K562 (cell line): ENCODE results near the gene MBD5. TPM values are rescaled to one million over a fixed set of nuclear protein-coding genes. Genes with fewer than 3 reads are reported as not detected.

Source experiments
- ATAC-seq: fragments of 200-7000 bp; cut with Tn5 transposase; 3 replicates; pipeline ENCODE4 v1.9.1; 2020; ENCODE audit warnings: moderate library complexity
- BruUV-seq: library from RNA; stranded (reverse); fragments of 400-500 nt; replicated peaks from 2 replicates; lab custom pipeline; 2021; lab: Mats Ljungman, UMichigan
- CTCF ChIA-PET: fragments of 300-600 bp; formaldehyde crosslinking; extraction: SDS; loops from one replicate; lab custom pipeline; 2021; ENCODE audit warnings: low intra/inter-chr PET ratio; lab: Yijun Ruan, JAX
- POLR2A ChIA-PET: fragments of 300-600, 350-650 bp; sonication (Branson Sonifier 250); formaldehyde crosslinking; extraction: SDS; loops from one replicate; lab custom pipeline; 2021; ENCODE audit warnings: antibody characterized with exemption, inconsistent platforms; lab: Yijun Ruan, JAX
- DNase-seq, 4 experiments: peaks; one replicate each; pipeline versions ENCODE4 v3.0.0 to v3.0.0-alpha.2; 2011 to 2018; ENCODE audit warnings: low spot score in 3 of 4, mixed read lengths in 3 of 4; ENCODE audit errors: extremely low read depth in 1 of 4
- FAIRE-seq: peaks from 2 replicates; lab custom pipeline; 2011; peaks lifted over from hg19 to GRCh38; lab: Jason Lieb, UNC
- H2AFZ ChIP-seq: 2 replicates; pipeline ENCODE4 v1.6.0; 2011; ENCODE audit warnings: low read depth, low read length, control low read depth, inconsistent platforms
- H3K27ac ChIP-seq: fragments of 200-600 bp; 3 replicates; pipeline ENCODE4 v1.8.0; 2011; ENCODE audit warnings: low read depth, mild to moderate bottlenecking, control low read depth, inconsistent platforms, low read length, moderate library complexity, mixed read lengths; ENCODE audit errors: extremely low read depth
- H3K27me3 ChIP-seq, 2 experiments: fragments of 300-600 bp in 1 of 2; 2 replicates in 1 of 2; 3 replicates in 1 of 2; pipeline versions ENCODE4 v1.6.0 to v1.8.0; 2011; ENCODE audit warnings: inconsistent platforms in 2 of 2, low read length in 2 of 2, mild to moderate bottlenecking in 1 of 2, mixed read lengths in 1 of 2, moderate library complexity in 1 of 2; ENCODE audit not compliant: control insufficient read depth in 2 of 2, insufficient read depth in 2 of 2
- H3K36me3 ChIP-seq: fragments of 300-600 bp; 3 replicates; pipeline ENCODE4 v1.8.0; 2011; ENCODE audit warnings: mild to moderate bottlenecking, low read length, inconsistent platforms; ENCODE audit not compliant: control insufficient read depth, insufficient read depth
- H3K4me1 ChIP-seq, 2 experiments: fragments of 200-600 bp in 1 of 2; replicated peaks in 1 of 2; 2 replicates in 1 of 2; 3 replicates in 1 of 2; pipeline versions ENCODE4 v1.5.1 to v1.8.0; 2011; ENCODE audit warnings: inconsistent platforms in 2 of 2, low read length in 2 of 2, mild to moderate bottlenecking in 1 of 2, mixed read lengths in 1 of 2, moderate library complexity in 1 of 2; ENCODE audit not compliant: control insufficient read depth in 2 of 2, insufficient read depth in 2 of 2
- H3K4me2 ChIP-seq: 2 replicates; pipeline ENCODE4 v1.6.1; 2011; ENCODE audit warnings: low read length, control low read depth, inconsistent platforms, mixed read lengths; ENCODE audit not compliant: insufficient read depth
- H3K4me3 ChIP-seq: fragments of 200-600 bp; sonication (generic), shearing (Covaris generic); 2 replicates; pipeline ENCODE4 v1.5.1; 2016; ENCODE audit warnings: control low read depth, inconsistent platforms
- H3K79me2 ChIP-seq: fragments of 200-600 bp; 3 replicates; pipeline ENCODE4 v1.8.0; 2011; ENCODE audit warnings: low read length, inconsistent platforms; ENCODE audit not compliant: control insufficient read depth, insufficient read depth
- H3K9ac ChIP-seq, 2 experiments: 2 replicates each; pipeline versions ENCODE4 v1.6.0 to v1.6.1; 2011; ENCODE audit warnings: low read depth in 2 of 2, low read length in 2 of 2, control low read depth in 1 of 2, inconsistent platforms in 1 of 2, mild to moderate bottlenecking in 1 of 2, mixed read lengths in 1 of 2; ENCODE audit not compliant: insufficient read depth in 1 of 2
- H3K9me1 ChIP-seq: one replicate; pipeline ENCODE4 v1.6.0; 2011; ENCODE audit warnings: inconsistent platforms, mild to moderate bottlenecking, low read length, moderate library complexity; ENCODE audit not compliant: control insufficient read depth, insufficient read depth
- H3K9me3 ChIP-seq: replicated peaks from 2 replicates; pipeline ENCODE4 v1.5.1; 2011; ENCODE audit warnings: low read depth, low read length, inconsistent platforms; ENCODE audit not compliant: control insufficient read depth, insufficient read depth
- H4K20me1 ChIP-seq: replicated peaks from 2 replicates; pipeline ENCODE4 v1.6.1; 2011; ENCODE audit warnings: low read length, inconsistent platforms, mixed read lengths; ENCODE audit not compliant: control insufficient read depth, insufficient read depth
- KDM5B ChIP-seq: fragments of 200-600 bp; sonication (generic); IDR thresholded peaks from 2 replicates; pipeline ENCODE4 v1.6.1; 2012; ENCODE audit warnings: low read depth, mild to moderate bottlenecking, moderate library complexity, low read length, control low read depth, inconsistent platforms; ENCODE audit not compliant: insufficient replicate concordance
- PHF8 ChIP-seq: fragments of 200-600 bp; sonication (generic); IDR thresholded peaks from 2 replicates; pipeline ENCODE4 v1.6.1; 2012; ENCODE audit warnings: mixed run types, mild to moderate bottlenecking, inconsistent platforms, low read length, moderate library complexity, borderline replicate concordance
- TBL1XR1 ChIP-seq, 2 experiments: IDR thresholded peaks; 2 replicates each; pipeline ENCODE4 v1.6.1; 2012; ENCODE audit warnings: improper control_type of control experiment in 2 of 2, low read length in 2 of 2, mild to moderate bottlenecking in 1 of 2
- ZFP36 ChIP-seq: fragments of 150-350 bp; IDR thresholded peaks from 2 replicates; pipeline ENCODE4 v1.6.1; 2018; ENCODE audit warnings: low read length, low read depth; ENCODE audit not compliant: partially characterized antibody
- ZNF274 ChIP-seq: IDR thresholded peaks from 2 replicates; pipeline ENCODE4 v1.6.1; 2011; ENCODE audit warnings: low read depth, mild to moderate bottlenecking, low read length, moderate library complexity, borderline replicate concordance
- in situ Hi-C: fragments of 300-500 bp; cut with MboI; formaldehyde crosslinking; loops from 4 replicates; pipeline ENCODE4 v1.15.0; 2018; ENCODE audit warnings: inconsistent platforms, mixed read lengths
- intact Hi-C: fragments of 100-400 bp; cut with micrococcal nuclease; formaldehyde crosslinking; loops from 2 replicates; pipeline ENCODE4 v1.14.2; 2022
- polyA plus RNA-seq, 8 experiments: library from polyadenylated mRNA; depleted of rRNA in 4 of 8; stranded (reverse) in 5 of 8; unstranded in 3 of 8; fragments of >200 nt; fragmentation: Nextera tagmentation in 2 of 8; fragmentation: Illumina TruSeq in 1 of 8; extraction: Ambion mirVana in 2 of 8; extraction: Trizol in 1 of 8; gene quantifications; 2 replicates each; pipeline versions ENCODE4 v1.2.1 to v1.2.3, GENCODE V29; 2011 to 2014; ENCODE audit warnings: inconsistent platforms in 1 of 8, missing spikeins in 1 of 8
- total RNA-seq, 7 experiments: library from RNA; depleted of rRNA in 6 of 7; stranded (reverse); fragments of >200 nt in 6 of 7; fragmentation: Illumina TruSeq in 2 of 7; extraction: Trizol in 2 of 7; gene quantifications; 2 replicates each; pipeline versions ENCODE4 v1.2.1 to v1.2.3, GENCODE V29; 2011 to 2021; ENCODE audit warnings: low replicate concordance in 1 of 7
- TF ChIP-seq, protein P1 (sequence below): sonication (generic); formaldehyde crosslinking; IDR thresholded peaks from 2 replicates; pipeline ENCODE4 v1.8.1; 2023; ENCODE audit warnings: mild to moderate bottlenecking, missing genetic modification reagents
- TF ChIP-seq, protein P2 (sequence below): fragments of 250-450 bp; sonication (Bioruptor Pico); IDR thresholded peaks from 2 replicates; pipeline ENCODE4 v1.4.0; 2020
- TF ChIP-seq, protein P3 (sequence below): fragments of 250-450 bp; sonication (Bioruptor Pico); IDR thresholded peaks from 2 replicates; pipeline ENCODE4 v1.8.0; 2022; ENCODE audit warnings: inconsistent platforms, mild to moderate bottlenecking, moderate library complexity, borderline replicate concordance
- TF ChIP-seq, protein P4 (sequence below): fragments of 250-450 bp; sonication (Bioruptor Pico); IDR thresholded peaks from 2 replicates; pipeline ENCODE4 v1.4.0; 2020
- TF ChIP-seq, protein P5 (sequence below): fragments of 250-450 bp; sonication (Bioruptor Pico); IDR thresholded peaks from 2 replicates; pipeline ENCODE4 v1.5.0; 2021

MBD5 gene
- total and polyA plus RNA-seq, 9 of the 15 experiments (the other 6 are each of a cell fraction or from before 2014, with no cell fraction given) = 3.4 to 14.5 (median 9.0) TPM

DNA sequence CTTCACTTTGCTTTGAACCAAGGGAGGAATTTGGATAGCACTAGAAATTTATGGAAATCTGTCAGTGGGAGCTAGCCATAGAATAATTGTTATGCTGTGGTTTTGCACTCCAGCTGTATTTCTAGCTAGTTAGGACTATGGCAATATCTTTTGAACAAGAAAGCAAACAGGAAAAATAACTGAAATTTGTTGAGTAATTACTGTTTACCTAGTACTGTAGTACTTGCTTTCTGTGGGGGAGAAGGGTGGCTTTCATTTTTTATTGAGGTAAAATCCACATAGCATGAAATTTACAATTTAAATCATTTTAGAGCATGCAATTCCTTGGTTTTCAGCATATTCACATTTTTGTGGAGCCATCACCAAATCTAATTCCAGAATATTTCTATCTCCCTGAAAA lies 28.4 kb downstream of the MBD5 start:
- DNase-seq (no peak), FAIRE-seq (no peak), ATAC-seq (no peak)
- H3K4me2 ChIP-seq = no peak overlapping the region
- no peak overlapping the region for H2AFZ ChIP-seq
- ChIA-PET POLR2A (interaction anchor here (1.6 kb wide), 1 partner anchor 17 kb away, joined by 4 read pairs; no protein-coding TSS in a partner anchor), CTCF (no interaction called here)
- no peak overlapping the region for H3K9ac ChIP-seq
- H3K9me3 ChIP-seq = no peaks in the 10 kb centered on the region
- no TSS peak for BruUV-seq
- H3K79me2 ChIP-seq = no peaks in the 10 kb centered on the region; the same call in 2 of the 3 replicates
- H3K9me1 ChIP-seq = no peaks in the 10 kb centered on the region
- H3K27me3 ChIP-seq = no peaks in the 10 kb centered on the region
- intact Hi-C loops (no loop called here), in situ Hi-C loops (no loop called here)
- peaks cover 0 to 6% of the 10 kb centered on the region in 2 experiments; a peak in 1 of 5 replicates for H3K4me1 ChIP-seq
- no peaks in the 10 kb centered on the region for H4K20me1 ChIP-seq
- no peaks in the 10 kb centered on the region for H3K36me3 ChIP-seq
- H3K27ac ChIP-seq = no peak overlapping the region
- H3K4me3 ChIP-seq = no peak overlapping the region
- TF ChIP-seq PHF8 (no peak), TBL1XR1 (IDR thresholded peaks at IDR 0.05; ENCODE audit: low read length in 2 of 2) (no peak), ZNF274 (no peak), ZFP36 (no peak), KDM5B (no peak)
- TF ChIP-seq, protein P1, sequence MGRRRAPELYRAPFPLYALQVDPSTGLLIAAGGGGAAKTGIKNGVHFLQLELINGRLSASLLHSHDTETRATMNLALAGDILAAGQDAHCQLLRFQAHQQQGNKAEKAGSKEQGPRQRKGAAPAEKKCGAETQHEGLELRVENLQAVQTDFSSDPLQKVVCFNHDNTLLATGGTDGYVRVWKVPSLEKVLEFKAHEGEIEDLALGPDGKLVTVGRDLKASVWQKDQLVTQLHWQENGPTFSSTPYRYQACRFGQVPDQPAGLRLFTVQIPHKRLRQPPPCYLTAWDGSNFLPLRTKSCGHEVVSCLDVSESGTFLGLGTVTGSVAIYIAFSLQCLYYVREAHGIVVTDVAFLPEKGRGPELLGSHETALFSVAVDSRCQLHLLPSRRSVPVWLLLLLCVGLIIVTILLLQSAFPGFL (CRISPR knock-in tag) = no peak
- TF ChIP-seq, protein P2, sequence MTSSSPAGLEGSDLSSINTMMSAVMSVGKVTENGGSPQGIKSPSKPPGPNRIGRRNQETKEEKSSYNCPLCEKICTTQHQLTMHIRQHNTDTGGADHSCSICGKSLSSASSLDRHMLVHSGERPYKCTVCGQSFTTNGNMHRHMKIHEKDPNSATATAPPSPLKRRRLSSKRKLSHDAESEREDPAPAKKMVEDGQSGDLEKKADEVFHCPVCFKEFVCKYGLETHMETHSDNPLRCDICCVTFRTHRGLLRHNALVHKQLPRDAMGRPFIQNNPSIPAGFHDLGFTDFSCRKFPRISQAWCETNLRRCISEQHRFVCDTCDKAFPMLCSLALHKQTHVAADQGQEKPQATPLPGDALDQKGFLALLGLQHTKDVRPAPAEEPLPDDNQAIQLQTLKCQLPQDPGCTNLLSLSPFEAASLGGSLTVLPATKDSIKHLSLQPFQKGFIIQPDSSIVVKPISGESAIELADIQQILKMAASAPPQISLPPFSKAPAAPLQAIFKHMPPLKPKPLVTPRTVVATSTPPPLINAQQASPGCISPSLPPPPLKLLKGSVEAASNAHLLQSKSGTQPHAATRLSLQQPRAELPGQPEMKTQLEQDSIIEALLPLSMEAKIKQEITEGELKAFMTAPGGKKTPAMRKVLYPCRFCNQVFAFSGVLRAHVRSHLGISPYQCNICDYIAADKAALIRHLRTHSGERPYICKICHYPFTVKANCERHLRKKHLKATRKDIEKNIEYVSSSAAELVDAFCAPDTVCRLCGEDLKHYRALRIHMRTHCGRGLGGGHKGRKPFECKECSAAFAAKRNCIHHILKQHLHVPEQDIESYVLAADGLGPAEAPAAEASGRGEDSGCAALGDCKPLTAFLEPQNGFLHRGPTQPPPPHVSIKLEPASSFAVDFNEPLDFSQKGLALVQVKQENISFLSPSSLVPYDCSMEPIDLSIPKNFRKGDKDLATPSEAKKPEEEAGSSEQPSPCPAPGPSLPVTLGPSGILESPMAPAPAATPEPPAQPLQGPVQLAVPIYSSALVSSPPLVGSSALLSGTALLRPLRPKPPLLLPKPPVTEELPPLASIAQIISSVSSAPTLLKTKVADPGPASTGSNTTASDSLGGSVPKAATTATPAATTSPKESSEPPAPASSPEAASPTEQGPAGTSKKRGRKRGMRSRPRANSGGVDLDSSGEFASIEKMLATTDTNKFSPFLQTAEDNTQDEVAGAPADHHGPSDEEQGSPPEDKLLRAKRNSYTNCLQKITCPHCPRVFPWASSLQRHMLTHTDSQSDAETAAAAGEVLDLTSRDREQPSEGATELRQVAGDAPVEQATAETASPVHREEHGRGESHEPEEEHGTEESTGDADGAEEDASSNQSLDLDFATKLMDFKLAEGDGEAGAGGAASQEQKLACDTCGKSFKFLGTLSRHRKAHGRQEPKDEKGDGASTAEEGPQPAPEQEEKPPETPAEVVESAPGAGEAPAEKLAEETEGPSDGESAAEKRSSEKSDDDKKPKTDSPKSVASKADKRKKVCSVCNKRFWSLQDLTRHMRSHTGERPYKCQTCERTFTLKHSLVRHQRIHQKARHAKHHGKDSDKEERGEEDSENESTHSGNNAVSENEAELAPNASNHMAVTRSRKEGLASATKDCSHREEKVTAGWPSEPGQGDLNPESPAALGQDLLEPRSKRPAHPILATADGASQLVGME (CRISPR knock-in tag) = no peak
- TF ChIP-seq, protein P3, sequence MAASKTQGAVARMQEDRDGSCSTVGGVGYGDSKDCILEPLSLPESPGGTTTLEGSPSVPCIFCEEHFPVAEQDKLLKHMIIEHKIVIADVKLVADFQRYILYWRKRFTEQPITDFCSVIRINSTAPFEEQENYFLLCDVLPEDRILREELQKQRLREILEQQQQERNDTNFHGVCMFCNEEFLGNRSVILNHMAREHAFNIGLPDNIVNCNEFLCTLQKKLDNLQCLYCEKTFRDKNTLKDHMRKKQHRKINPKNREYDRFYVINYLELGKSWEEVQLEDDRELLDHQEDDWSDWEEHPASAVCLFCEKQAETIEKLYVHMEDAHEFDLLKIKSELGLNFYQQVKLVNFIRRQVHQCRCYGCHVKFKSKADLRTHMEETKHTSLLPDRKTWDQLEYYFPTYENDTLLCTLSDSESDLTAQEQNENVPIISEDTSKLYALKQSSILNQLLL (CRISPR knock-in tag) = no peak
- TF ChIP-seq, protein P4, sequence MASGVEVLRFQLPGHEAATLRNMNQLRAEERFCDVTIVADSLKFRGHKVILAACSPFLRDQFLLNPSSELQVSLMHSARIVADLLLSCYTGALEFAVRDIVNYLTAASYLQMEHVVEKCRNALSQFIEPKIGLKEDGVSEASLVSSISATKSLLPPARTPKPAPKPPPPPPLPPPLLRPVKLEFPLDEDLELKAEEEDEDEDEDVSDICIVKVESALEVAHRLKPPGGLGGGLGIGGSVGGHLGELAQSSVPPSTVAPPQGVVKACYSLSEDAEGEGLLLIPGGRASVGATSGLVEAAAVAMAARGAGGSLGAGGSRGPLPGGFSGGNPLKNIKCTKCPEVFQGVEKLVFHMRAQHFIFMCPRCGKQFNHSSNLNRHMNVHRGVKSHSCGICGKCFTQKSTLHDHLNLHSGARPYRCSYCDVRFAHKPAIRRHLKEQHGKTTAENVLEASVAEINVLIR (CRISPR knock-in tag) = no peak
- TF ChIP-seq, protein P5, sequence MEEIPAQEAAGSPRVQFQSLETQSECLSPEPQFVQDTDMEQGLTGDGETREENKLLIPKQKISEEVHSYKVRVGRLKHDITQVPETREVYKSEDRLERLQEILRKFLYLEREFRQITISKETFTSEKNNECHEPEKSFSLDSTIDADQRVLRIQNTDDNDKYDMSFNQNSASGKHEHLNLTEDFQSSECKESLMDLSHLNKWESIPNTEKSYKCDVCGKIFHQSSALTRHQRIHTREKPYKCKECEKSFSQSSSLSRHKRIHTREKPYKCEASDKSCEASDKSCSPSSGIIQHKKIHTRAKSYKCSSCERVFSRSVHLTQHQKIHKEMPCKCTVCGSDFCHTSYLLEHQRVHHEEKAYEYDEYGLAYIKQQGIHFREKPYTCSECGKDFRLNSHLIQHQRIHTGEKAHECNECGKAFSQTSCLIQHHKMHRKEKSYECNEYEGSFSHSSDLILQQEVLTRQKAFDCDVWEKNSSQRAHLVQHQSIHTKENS (CRISPR knock-in tag) = no peak
